Measurements from ENCODE around the gene DLGAP4.
A peak's percentile ranks its signal among the peaks of the same experiment; 100 is the strongest.

The DLGAP4 gene

DNA sequence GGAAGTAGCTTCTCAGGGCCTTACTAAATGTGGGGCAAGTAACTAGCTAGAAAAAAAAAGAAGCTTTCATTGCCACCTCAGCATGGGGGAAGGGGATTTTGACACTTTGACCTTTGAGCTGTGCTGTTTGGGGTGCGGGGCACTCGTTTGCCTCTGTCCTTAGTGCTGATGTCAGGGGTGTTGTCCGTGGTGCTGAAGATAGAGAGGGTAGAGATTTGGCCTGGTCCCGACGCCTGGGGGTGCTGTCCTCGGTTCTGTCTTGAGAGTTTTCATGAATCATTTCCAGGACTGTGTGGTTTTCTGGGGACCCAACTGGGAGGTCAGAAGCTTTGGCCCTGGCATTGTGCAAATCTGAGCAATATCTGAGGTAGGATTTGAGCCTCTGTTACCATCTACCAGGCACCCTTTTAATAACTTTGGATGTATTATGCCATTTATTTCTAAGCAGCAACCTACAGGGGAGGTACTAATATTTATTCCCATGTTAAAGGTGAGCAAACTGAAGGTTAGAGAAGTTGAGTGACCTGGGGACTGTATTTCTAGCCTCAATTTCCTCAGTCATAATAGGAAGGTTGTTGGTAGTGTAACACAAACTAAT is 78.0 kb downstream of the DLGAP4 start:
- DNase-seq (ENCODE audit: low read depth) = peak; percentile 6

DNA sequence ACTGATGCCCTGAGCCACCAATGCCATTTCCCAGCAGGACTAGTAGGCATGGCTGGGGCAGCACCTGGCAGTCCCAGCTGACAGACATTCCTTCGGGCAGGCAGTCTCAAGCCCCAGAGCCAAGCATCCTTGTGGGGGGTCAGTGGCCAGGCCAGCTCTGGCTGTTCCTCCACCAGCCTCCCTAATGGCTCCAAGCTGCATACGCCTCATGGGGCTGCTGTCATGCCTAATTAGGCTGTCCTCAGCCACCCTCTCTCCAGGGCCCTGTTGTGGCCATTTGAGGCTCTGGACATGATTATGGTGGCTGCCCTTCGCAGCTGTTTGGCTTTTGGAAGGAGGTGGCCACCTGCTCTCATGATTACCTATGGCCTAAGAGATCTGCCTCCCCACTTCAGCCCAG is 79.4 kb downstream of the DLGAP4 start:
- no peak for DNase-seq (ENCODE audit: low read depth)

DNA sequence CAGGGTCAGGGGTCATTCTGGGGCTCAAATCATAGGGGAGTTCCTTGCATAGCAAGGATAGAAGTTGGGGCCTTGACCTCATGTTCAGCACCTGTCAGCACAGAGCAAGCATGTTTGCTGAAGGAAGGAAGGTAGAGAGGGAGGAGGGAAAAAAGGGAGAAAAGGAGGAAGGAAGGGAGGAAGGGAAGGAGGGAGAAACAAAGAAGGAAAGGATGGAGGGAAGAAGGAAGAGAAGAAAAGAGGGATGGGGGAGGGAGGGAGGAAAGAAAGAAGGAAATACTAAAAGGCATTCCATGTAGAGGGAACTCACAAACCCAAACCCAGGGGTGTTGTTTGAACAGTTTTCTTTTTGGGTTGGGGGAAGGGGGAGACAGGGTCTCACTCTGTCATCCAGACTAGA is 80.1 kb downstream of the DLGAP4 start:
- DNase-seq (ENCODE audit: low read depth) = no peak

DNA sequence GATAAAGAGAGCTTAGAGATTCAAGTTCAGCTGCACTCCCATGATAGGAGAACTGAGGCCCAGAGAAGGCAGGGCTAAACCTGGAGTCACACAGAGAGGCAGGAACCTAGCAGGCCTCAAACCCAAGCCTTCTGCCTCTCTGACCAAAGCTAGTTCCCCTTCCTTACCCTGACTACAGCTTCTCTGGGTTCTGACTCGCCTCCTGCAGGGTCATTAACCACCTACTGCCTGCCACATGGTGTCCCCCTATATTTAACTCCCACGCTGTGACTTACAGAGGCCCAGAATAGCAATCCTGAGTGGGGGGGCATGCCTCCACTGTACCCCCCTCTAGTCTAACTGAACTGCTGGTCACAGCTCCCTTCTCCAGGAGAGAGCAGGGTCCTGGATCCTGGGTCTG is 84.1 kb downstream of the DLGAP4 start:
- DNase-seq (ENCODE audit: low read depth) = no peak

DNA sequence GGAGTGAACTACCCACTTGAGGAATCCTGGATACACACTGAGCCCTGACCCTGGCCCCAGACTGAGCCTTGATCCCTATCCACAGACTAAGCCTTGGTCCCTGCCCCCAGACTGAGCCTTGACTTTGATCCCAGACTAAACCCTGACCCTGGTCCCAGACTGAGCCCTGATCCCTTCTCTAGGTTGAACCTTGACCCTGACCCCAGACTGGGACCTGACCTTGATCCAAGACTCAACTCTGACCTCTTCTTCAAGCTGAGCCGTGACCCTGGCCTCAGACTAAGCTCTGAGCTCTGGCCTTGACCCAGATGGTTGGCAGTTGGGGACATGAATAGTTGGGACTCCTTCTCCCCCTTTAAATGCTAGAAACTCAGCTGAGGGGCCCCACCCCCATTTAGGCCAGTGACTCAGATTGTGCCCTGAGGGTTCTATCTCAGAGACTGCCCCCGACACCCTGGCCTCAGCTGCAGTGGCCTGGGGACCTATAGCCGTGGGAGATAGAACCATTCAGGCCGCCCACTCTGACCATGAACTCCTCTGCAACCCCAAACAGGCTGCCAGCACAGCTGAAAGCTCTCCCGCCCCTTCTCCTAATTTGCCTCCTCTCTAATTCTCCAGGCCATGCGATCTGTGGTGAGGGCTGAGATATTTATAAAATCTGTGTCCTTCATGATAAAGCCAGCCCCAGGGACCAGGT is 84.7 kb downstream of the DLGAP4 start:
- no peak for DNase-seq (ENCODE audit: low read depth)

DNA sequence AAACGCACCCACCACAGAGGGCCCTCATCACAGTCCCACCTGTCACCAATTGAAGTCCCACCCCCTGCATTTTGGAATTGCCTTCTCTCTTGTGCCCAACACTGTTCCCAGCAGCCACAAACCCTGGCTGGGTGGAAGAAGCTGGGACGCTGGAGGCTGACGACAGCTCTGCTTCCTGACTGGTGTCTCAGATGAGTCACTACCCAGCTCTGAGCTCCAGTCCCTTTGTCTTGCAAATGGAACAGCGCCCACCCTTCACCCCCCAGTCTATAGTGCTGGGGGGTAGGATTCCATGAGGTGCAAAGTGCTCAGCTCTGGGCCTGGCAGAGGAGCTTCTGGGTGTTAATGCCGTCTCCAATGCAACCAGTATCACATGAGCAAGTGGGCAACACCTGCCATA is 85.3 kb downstream of the DLGAP4 start:
- no peak for DNase-seq (ENCODE audit: low read depth)

DNA sequence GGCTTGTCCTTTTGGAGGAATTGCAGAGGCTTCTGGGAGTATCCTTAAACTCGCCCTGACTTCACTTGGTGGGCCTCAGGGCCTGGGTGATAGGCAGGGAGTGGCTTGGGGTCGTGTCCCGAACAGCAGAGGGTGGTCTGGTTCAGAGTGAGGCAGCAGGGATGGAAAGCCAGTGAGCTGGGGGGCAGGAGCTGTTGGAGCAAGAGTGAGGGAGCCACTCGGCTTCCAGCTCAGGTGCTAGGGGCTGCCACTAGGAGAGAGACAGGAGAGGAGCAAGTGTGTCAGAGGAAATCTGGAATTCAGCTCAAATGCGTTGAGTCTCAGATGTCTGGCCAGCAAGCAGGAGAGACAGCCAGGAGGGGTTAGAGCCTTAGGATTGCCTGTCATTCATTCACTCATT is 85.8 kb downstream of the DLGAP4 start:
- DNase-seq (ENCODE audit: low read depth) = no peak

DNA sequence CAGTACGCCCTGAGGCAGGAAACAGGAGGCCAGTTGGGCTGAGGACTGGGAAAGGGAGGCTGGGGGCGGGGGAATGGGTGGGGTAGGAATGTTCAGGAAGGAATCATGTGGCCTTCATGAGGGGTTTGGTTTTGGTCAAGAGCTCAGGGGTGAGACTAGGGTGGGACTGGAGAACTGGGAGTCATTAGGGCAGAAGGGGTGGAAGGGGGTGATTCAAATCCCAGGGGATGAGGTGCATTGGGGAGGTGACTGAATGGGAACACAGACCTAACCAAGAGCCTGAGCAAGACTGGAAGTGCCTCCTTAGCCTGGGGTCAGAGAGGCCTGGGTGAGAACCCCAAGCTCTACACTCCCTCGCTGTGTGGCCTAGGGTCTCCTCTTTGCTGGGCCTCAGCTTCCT is 86.8 kb downstream of the DLGAP4 start:
- DNase-seq (ENCODE audit: low read depth) = no peak

DNA sequence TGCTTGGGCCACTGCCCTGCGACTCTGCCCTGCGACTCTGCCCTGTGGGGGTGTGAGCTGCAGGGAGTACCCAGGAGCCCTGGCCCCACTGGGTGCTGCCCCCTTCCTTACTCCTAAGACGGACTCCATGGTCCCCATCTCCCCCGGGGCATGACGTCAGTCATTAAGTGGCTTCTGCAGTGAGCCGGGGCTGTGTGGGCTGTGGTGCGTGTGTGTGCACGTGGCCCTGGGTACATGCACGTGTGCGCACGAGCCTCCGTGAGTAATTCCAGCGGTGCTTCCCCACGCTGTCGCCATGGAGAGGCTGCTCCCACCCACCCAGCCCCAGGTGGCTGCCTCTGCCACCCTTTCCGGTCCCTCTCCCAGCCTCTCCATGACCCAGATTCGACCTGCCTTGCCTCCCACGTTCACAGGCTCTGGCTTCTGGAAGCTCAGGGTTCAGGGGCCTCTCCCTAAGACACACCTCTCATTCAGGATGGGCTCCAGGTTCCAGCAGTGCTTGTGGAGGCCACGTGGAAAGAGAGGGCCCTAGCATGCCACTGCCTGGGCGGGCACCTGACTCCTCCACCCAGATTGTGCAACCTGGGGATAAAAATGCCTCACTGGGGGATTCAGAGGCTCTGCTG is 88.3 kb downstream of the DLGAP4 start:
- no peak for DNase-seq (ENCODE audit: low read depth)

DNA sequence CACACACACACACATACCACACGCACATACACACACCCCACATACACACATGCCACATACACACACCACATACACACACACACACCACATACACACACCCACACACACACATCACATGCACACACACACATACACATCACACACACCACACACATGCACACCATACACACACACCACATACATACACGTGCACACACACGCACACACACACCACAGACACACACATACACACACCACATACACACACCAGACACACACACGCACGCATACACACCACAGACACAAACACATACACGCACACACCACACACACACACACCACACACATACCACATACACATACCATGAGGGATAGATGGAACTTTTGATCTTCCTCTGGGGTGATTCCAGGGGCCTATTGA is 90.2 kb downstream of the DLGAP4 start:
- DNase-seq (ENCODE audit: low read depth) = no peak

DNA sequence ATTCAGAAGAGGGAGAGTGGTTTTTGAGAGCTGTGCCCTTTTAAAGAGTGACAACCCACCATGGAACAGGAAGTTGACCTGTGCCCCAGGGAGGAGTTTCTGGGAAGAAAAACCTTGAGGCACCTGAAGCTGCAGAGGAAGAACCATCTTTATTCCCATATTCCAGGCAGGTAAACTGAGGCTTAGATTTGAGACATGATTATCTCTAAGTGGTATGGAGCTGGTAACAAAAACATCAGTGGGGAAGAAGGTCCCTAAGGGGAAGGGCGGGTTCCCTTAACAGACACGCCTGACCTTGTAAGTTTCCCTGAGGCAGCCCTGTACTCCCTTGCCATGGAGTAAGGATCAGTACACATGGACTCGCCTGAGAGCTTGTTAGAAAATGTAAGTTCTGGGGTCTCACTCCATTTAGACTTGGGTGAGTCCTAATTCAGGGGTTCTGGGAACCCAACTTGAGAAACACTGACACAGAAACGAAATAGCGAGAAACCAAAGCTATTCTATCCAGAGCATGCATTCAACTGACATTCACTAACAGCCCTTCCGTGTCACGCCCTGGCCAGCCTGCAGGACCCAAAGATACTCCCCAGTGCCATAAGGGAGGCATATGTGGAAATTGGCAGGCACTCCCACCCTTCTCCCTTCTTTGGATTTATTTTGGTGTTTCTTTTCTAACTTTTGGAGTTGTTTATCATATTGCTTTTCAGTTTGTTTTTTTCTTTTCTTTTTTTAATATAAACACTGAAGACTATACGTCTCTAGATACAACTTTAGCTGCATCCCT is 90.9 kb downstream of the DLGAP4 start:
- DNase-seq (ENCODE audit: low read depth) = no peak

DNA sequence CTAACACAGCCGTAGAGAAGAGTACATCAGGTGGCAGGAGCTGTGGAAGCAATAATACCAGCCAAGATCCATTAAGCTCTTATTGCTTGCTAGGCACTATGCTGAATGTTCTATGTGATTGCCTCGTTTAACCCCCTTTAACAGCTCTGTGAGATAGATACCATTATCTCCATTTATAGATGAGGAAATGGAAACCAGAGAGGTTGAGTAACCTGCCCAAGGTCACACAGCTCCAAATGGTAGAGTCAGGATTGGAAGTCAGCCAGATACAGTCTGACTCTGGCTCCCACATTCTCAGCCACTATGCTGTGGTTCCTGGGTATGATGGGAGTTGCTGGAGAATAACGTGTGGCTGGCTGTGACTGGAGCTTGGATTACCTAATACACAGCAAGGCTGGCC is 92.4 kb downstream of the DLGAP4 start:
- DNase-seq (ENCODE audit: low read depth) = no peak

DNA sequence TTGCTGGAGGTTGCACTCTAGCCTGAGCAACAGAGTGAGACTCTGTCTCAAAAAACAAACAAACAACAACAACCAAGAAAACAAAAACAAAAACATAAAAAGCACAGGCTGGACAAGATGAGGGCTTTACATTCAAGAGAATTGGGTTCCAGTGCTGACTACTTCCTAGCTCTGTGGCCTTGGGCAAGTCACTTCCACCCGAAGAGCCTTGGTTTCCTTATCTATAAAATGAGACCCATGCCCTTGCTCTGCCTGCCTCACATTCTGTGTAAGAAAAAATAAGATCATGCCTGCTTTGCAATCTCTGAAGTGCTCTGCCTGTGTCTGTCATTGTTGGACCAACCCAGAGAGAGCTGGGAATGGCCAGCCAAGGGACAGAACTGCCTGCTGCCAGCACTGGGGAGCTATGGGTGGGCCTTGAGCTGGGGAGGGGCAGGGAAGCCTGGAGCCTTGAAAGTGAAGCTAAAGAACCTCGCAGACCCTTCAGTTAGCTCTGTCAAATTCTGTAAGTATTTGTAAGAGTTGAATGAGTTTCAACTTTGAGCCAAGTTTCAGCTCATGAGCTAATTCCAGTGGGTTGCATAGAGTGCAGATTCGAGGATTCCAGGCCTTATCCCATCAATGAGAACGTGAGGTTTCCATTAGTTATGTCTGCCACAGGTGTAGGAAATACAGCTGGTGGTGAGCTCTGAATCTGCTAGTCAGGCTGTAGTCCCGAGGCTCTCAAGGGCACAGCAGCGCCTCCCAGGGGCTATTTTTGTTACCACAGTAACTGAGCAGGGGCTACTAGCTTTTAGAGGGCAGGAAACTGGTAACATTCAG is 93.2 kb downstream of the DLGAP4 start:
- no peak for DNase-seq (ENCODE audit: low read depth)

DNA sequence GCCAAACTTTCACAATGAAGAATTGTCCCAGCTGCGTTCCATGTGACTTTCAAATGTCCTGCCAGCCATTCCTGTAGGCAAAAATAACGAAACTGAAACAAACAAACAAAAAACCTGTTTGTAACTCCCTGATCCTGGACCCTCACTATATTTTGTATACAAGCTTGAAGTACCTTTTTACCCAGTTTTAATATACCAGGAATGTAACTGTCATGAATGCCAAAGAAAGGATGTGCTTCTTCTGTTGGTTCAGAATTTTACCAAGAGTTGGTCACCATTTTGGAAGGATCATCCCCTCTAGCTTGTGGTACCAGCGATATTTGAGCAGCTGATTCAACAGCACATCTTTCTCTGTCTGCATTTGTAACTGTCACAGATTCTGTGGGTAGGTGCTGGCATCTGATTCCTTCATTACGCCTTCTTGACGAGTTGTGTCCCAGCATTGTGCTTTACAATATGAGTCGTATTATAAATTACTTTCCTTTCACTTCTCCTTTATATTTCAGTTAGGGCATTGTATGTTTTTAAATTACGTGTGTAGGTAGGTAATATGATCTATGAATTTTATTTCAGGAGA is 93.9 kb downstream of the DLGAP4 start:
- DNase-seq (ENCODE audit: low read depth) = no peak

DNA sequence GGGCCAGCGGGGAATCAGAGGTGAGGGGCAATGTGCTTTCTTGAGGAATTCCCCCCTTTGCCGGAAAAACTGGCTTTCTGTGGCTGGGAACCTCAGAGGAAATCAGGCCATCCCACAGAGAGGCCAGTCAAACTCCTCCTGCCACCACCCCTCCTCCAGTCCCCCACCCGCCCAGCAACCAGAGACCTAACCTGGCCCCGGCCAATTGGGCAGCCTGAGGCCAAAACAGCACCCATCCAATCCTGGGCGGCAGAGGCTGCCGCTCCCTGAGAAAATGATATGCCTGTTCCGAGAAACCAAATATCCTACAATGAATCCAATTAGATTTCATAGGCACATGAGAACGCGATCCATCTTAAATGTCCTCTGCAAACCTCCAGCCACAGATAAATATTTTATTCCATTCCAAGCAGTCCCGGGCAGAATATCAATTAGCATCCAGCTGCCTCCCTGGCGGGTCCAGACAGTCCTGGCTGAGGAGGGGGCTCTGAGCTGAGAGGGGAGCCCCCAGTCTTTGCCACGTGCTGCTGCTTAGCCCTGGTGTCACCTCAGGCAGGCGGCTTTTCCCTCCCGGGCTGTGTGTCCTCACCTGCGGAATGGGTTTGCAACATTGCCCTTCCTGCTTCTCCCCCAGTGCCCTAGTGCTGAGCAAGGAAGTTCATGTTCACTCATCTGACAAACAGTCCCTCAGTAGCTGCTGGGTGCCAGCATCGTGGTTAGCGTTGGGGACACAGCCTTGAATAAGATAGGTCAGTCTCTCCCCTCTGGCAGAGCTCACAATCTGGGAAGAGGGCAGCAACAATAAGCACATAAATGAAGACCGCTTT is 95.0 kb downstream of the DLGAP4 start:
- no peak for DNase-seq (ENCODE audit: low read depth)

DNA sequence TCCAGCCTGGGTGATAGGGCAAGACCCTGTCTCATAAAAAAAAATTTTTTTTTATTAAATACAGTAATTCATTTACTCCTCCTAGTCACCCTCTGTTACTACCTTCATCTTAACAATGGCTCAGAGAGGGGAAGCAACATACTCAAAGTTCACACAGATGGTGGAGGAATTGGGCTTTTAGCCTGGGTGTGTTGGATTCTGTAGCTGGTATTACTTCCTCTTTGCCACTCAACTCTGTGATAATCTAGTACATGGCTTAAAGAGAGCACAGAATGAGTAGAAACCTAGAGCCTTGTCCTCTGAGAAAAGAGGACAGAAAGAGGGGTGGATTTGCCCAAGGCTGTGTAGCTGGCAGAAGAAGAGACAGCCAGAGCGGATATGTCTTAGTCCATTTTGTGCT is 96.6 kb downstream of the DLGAP4 start:
- DNase-seq (ENCODE audit: low read depth) = no peak

DNA sequence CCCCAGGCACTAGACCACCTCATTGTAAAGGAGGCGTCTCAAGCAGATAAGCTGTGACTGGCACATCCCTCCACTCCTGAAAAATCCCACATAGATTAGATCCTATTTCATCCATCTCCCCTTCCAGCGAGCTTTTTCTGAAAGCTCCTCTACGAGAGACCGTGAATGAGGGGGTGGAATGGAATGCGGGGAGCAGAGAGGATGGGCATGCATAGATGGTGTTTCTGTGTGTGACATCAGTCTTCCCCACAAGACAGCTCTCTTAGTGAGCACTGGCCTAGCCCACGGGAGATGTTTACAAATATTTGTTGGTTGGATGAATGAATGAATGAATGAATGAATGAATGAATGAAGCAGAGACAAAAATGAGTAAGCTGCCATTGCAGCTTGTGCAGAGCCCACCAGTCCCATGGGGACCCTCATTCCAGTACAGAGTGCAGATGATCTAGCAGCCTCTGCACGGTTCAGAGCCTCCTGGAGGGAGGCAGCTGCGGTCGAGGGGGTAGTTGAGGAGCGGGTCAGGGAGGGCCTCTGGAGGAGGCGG is 98.4 kb downstream of the DLGAP4 start:
- DNase-seq (ENCODE audit: low read depth) = no peak

DNA sequence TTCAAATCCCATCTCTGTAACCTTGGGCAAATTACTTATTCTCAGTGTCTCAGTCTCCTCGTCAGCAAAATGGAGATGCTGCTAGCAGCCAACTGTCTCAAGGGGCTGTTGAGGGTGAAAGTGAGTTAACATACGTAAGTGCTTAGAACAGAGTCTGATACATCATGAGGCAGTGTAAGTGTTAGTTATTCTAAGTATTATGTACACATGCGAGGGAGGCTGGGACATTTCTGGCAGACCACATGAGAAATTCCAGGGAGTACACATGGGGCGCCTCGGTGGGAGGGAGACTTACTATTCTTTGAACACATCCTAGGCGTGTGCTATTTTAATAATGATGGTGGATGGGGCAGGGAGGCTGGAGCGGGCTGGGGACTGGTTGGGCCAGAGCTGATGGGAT is 99.1 kb downstream of the DLGAP4 start:
- no peak for DNase-seq (ENCODE audit: low read depth)

DNA sequence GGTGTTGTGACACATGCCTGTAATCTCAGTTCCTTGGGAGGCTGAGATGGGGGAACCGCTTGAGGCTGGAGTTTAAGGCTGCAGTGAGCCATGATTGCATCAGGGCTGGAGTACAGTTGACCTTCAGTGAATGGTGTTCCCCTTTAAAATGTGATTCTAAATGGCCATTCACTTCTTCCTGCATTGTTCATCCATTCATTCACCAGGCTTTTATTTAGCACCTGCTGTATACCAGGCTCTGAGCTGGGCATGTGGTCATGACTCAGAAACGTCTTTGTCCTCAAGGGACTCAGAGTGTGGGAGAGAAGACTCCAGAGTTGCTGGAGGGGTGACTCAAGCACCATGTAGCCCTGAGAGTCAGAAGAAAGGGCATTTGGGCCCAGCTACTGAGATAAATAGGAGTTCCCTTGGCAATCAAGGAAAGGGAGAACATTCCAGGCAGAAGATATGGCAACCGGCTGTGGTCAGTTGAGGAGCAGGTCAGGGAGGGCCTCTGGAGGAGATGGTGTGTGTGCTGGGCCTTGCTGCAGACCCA is 101.1 kb downstream of the DLGAP4 start:
- no peak for DNase-seq (ENCODE audit: low read depth)

DNA sequence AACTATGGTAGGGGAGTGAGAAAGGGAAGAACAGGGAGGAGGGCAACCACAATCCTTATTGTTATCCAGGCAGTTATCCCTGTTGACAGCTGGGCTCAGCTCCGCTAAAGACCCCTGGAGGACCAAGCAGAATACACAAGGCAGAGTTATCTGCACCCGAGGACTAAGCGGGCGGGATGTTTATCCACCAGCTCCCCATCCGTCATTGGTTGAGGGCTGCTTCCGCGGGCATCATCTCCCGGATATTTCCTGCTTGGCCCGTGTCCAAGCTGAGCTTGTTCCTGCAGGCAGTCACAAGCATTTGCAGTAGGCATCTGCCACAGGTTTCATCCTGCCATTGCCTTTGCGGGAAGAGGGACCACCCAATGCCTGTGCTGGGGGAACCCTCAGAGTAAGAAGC is 102.1 kb downstream of the DLGAP4 start:
- DNase-seq (ENCODE audit: low read depth) = no peak

Measured in T follicular helper cell (primary cell).